WTC11 (cell line): ENCODE data around the gene STK32C. TPM values are rescaled to one million over a fixed set of nuclear protein-coding genes. Genes with fewer than 3 reads are reported as not detected.

ENCODE experiments used
- ATAC-seq: fragments of 200-7000 bp; cut with Tn5 transposase; 2 replicates; pipeline ENCODE4 v1.10.0; 2021; ENCODE audit warnings: mild to moderate bottlenecking, moderate library complexity
- CTCF ChIA-PET: fragments of 300-600 bp; sonication (Branson Sonifier 250); formaldehyde crosslinking; loops from one replicate; lab custom pipeline; 2021; ENCODE audit warnings: antibody characterized with exemption; lab: Charles Lee
- POLR2A ChIA-PET: fragments of 350-600 bp; sonication (Branson Sonifier 250); formaldehyde crosslinking; loops from one replicate; lab custom pipeline; 2021; ENCODE audit warnings: antibody characterized with exemption; lab: Charles Lee
- DNase-seq: peaks from one replicate; pipeline ENCODE4 v3.0.0; 2021; ENCODE audit warnings: low spot score
- H3K27ac Mint-ChIP-seq: 2 replicates; pipeline ENCODE4 v1.8.0; 2021; ENCODE audit warnings: mixed read lengths
- H3K27me3 Mint-ChIP-seq: 2 replicates; pipeline ENCODE4 v1.8.0; 2021; ENCODE audit warnings: low read depth, mild to moderate bottlenecking, moderate library complexity, mixed read lengths
- H3K36me3 Mint-ChIP-seq: 2 replicates; pipeline ENCODE4 v1.8.0; 2021; ENCODE audit warnings: mixed read lengths
- H3K4me1 Mint-ChIP-seq: 2 replicates; pipeline ENCODE4 v1.8.0; 2022; ENCODE audit warnings: mixed read lengths
- H3K4me3 Mint-ChIP-seq: 2 replicates; pipeline ENCODE4 v1.8.0; 2021; ENCODE audit warnings: mild to moderate bottlenecking, moderate library complexity, mixed read lengths
- H3K9me3 Mint-ChIP-seq: 2 replicates; pipeline ENCODE4 v1.8.0; 2021; ENCODE audit warnings: mixed read lengths
- CTCF ChIP-seq: fragments of 200-600 bp; IDR thresholded peaks from 2 replicates; pipeline ENCODE4 v1.8.0; 2022; ENCODE audit warnings: antibody characterized with exemption
- EMX1 ChIP-seq: fragments of 250-450 bp; sonication (Bioruptor Pico); IDR thresholded peaks from 2 replicates; pipeline ENCODE4 v1.8.0; 2021; ENCODE audit warnings: mild to moderate bottlenecking
- ERG ChIP-seq: fragments of 250-450 bp; sonication (Bioruptor Pico); IDR thresholded peaks from 2 replicates; pipeline ENCODE4 v1.8.0; 2021; ENCODE audit warnings: mild to moderate bottlenecking
- ETV6 ChIP-seq: sonication (generic); formaldehyde crosslinking; IDR thresholded peaks from 2 replicates; pipeline ENCODE4 v1.8.1; 2022; ENCODE audit warnings: mild to moderate bottlenecking, missing genetic modification reagents
- IRF1 ChIP-seq: sonication (generic); formaldehyde crosslinking; IDR thresholded peaks from 2 replicates; pipeline ENCODE4 v1.8.0; 2023; ENCODE audit warnings: missing genetic modification reagents
- JAZF1 ChIP-seq: fragments of 250-450 bp; sonication (Bioruptor Pico); IDR thresholded peaks from 2 replicates; pipeline ENCODE4 v1.9.0; 2021; ENCODE audit warnings: moderate library complexity, mild to moderate bottlenecking, inconsistent platforms
- MYBL2 ChIP-seq: sonication (generic); formaldehyde crosslinking; IDR thresholded peaks from 2 replicates; pipeline ENCODE4 v1.8.1; 2023; ENCODE audit warnings: mild to moderate bottlenecking, moderate library complexity, missing genetic modification reagents
- NFYB ChIP-seq: sonication (generic); formaldehyde crosslinking; conservative IDR thresholded peaks from 2 replicates; pipeline ENCODE4 v1.8.0; 2022; ENCODE audit warnings: low read depth, missing genetic modification reagents
- NR1H2 ChIP-seq: sonication (generic); formaldehyde crosslinking; IDR thresholded peaks from 2 replicates; pipeline ENCODE4 v1.9.0; 2021; ENCODE audit warnings: mild to moderate bottlenecking, moderate library complexity, missing genetic modification reagents
- NR2C2 ChIP-seq: sonication (generic); formaldehyde crosslinking; IDR thresholded peaks from 2 replicates; pipeline ENCODE4 v1.8.0; 2022; ENCODE audit warnings: mild to moderate bottlenecking, missing genetic modification reagents
- TEAD4 ChIP-seq: sonication (generic); formaldehyde crosslinking; IDR thresholded peaks from 2 replicates; pipeline ENCODE4 v1.8.0; 2022; ENCODE audit warnings: mild to moderate bottlenecking, missing genetic modification reagents
- ZBTB21 ChIP-seq: sonication (generic); formaldehyde crosslinking; IDR thresholded peaks from 2 replicates; pipeline ENCODE4 v1.8.1; 2023; ENCODE audit warnings: mild to moderate bottlenecking, missing genetic modification reagents, borderline replicate concordance
- ZNF138 ChIP-seq: sonication (generic); formaldehyde crosslinking; conservative IDR thresholded peaks from 2 replicates; pipeline ENCODE4 v1.8.1; 2022; ENCODE audit warnings: mild to moderate bottlenecking, moderate library complexity, missing genetic modification reagents
- ZNF232 ChIP-seq: sonication (generic); formaldehyde crosslinking; IDR thresholded peaks from 2 replicates; pipeline ENCODE4 v1.8.0; 2022; ENCODE audit warnings: mild to moderate bottlenecking, missing genetic modification reagents
- ZNF317 ChIP-seq: sonication (generic); formaldehyde crosslinking; IDR thresholded peaks from 2 replicates; pipeline ENCODE4 v1.8.1; 2023; ENCODE audit warnings: low read depth, mild to moderate bottlenecking, moderate library complexity, missing genetic modification reagents, borderline replicate concordance
- total RNA-seq: library from RNA; stranded (reverse); gene quantifications from 3 replicates; pipeline ENCODE4 v1.2.3, GENCODE V29; 2021
- TF ChIP-seq, protein P1 (sequence below): fragments of 250-450 bp; sonication (Bioruptor Pico); IDR thresholded peaks from 2 replicates; pipeline ENCODE4 v1.9.0; 2021; ENCODE audit warnings: mild to moderate bottlenecking
- TF ChIP-seq, protein P2 (sequence below): fragments of 250-450 bp; sonication (Bioruptor Pico); IDR thresholded peaks from 2 replicates; pipeline ENCODE4 v1.9.0; 2021; ENCODE audit warnings: mild to moderate bottlenecking, borderline replicate concordance
- TF ChIP-seq, protein P3 (sequence below): sonication (generic); formaldehyde crosslinking; IDR thresholded peaks from 2 replicates; pipeline ENCODE4 v1.8.1; 2023; ENCODE audit warnings: mild to moderate bottlenecking, missing genetic modification reagents

Gene STK32C
- total RNA-seq, 1 experiment from 2014 or later = 20.7 TPM

- Mint-ChIP-seq H3K9me3 (no peaks in the 10 kb centered on the region), H3K4me1 (peaks cover 7% of the 10 kb centered on the region), H3K36me3 (no peaks in the 10 kb centered on the region), H3K4me3 (no peak overlapping the region), H3K27me3 (no peaks in the 10 kb centered on the region), H3K27ac (no peak overlapping the region)
- DNase-seq (no peak), ATAC-seq (no peak)
- ChIA-PET POLR2A (no interaction called here), CTCF (no interaction called here)
- TF ChIP-seq TEAD4 (CRISPR knock-in tag) (no peak), CTCF (no peak), ZNF232 (CRISPR knock-in tag) (no peak), ZBTB21 (CRISPR knock-in tag) (no peak), ERG (no peak), ETV6 (CRISPR knock-in tag) (no peak), MYBL2 (no peak), NR1H2 (no peak), NFYB (CRISPR knock-in tag) (no peak), JAZF1 (no peak), ZNF138 (CRISPR knock-in tag) (no peak), IRF1 (no peak)
- TF ChIP-seq, protein P1, sequence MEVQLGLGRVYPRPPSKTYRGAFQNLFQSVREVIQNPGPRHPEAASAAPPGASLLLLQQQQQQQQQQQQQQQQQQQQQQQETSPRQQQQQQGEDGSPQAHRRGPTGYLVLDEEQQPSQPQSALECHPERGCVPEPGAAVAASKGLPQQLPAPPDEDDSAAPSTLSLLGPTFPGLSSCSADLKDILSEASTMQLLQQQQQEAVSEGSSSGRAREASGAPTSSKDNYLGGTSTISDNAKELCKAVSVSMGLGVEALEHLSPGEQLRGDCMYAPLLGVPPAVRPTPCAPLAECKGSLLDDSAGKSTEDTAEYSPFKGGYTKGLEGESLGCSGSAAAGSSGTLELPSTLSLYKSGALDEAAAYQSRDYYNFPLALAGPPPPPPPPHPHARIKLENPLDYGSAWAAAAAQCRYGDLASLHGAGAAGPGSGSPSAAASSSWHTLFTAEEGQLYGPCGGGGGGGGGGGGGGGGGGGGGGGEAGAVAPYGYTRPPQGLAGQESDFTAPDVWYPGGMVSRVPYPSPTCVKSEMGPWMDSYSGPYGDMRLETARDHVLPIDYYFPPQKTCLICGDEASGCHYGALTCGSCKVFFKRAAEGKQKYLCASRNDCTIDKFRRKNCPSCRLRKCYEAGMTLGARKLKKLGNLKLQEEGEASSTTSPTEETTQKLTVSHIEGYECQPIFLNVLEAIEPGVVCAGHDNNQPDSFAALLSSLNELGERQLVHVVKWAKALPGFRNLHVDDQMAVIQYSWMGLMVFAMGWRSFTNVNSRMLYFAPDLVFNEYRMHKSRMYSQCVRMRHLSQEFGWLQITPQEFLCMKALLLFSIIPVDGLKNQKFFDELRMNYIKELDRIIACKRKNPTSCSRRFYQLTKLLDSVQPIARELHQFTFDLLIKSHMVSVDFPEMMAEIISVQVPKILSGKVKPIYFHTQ (CRISPR knock-in tag) = no peak
- TF ChIP-seq, protein P2, sequence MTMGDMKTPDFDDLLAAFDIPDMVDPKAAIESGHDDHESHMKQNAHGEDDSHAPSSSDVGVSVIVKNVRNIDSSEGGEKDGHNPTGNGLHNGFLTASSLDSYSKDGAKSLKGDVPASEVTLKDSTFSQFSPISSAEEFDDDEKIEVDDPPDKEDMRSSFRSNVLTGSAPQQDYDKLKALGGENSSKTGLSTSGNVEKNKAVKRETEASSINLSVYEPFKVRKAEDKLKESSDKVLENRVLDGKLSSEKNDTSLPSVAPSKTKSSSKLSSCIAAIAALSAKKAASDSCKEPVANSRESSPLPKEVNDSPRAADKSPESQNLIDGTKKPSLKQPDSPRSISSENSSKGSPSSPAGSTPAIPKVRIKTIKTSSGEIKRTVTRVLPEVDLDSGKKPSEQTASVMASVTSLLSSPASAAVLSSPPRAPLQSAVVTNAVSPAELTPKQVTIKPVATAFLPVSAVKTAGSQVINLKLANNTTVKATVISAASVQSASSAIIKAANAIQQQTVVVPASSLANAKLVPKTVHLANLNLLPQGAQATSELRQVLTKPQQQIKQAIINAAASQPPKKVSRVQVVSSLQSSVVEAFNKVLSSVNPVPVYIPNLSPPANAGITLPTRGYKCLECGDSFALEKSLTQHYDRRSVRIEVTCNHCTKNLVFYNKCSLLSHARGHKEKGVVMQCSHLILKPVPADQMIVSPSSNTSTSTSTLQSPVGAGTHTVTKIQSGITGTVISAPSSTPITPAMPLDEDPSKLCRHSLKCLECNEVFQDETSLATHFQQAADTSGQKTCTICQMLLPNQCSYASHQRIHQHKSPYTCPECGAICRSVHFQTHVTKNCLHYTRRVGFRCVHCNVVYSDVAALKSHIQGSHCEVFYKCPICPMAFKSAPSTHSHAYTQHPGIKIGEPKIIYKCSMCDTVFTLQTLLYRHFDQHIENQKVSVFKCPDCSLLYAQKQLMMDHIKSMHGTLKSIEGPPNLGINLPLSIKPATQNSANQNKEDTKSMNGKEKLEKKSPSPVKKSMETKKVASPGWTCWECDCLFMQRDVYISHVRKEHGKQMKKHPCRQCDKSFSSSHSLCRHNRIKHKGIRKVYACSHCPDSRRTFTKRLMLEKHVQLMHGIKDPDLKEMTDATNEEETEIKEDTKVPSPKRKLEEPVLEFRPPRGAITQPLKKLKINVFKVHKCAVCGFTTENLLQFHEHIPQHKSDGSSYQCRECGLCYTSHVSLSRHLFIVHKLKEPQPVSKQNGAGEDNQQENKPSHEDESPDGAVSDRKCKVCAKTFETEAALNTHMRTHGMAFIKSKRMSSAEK (CRISPR knock-in tag) = no peak
Measured at GRCh38 chr10:132256866-132257265, 50.9 kb downstream of the STK32C start.

GRCh38 chr10:132255489-132256344 is 52.0 kb downstream of the STK32C start:
- Mint-ChIP-seq H3K4me1 (peaks cover 7% of the 10 kb centered on the region), H3K27me3 (no peaks in the 10 kb centered on the region), H3K9me3 (no peaks in the 10 kb centered on the region), H3K27ac (peak overlapping the region; percentile 80), H3K36me3 (no peaks in the 10 kb centered on the region), H3K4me3 (no peak overlapping the region)
- ChIA-PET CTCF (no interaction called here), POLR2A (no interaction called here)
- ATAC-seq = no peak
- no peak for DNase-seq
- TF ChIP-seq NR2C2 (no peak), EMX1 (CRISPR knock-in tag) (no peak), ZNF317 (CRISPR knock-in tag) (no peak)
- TF ChIP-seq, protein P3, sequence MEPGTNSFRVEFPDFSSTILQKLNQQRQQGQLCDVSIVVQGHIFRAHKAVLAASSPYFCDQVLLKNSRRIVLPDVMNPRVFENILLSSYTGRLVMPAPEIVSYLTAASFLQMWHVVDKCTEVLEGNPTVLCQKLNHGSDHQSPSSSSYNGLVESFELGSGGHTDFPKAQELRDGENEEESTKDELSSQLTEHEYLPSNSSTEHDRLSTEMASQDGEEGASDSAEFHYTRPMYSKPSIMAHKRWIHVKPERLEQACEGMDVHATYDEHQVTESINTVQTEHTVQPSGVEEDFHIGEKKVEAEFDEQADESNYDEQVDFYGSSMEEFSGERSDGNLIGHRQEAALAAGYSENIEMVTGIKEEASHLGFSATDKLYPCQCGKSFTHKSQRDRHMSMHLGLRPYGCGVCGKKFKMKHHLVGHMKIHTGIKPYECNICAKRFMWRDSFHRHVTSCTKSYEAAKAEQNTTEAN (CRISPR knock-in tag) = no peak
